Endothelial cell of umbilical vein (primary cell): ENCODE results near the gene STRA8.

Experiments
- CTCF ChIP-seq, 2 donors: IDR thresholded peaks; 1 replicate in 1 of 2; 2 replicates in 1 of 2; pipeline ENCODE4 v1.5.1; 2011; ENCODE audit warnings: low read length in 2 of 2, mild to moderate bottlenecking in 2 of 2, moderate library complexity in 2 of 2, control low read depth in 1 of 2, inconsistent platforms in 1 of 2, low read depth in 1 of 2; ENCODE audit not compliant: insufficient read depth in 1 of 2; ENCODE audit errors: extremely low read depth in 1 of 2
- EZH2 ChIP-seq: IDR thresholded peaks from 2 replicates; pipeline ENCODE4 v1.6.1; 2012; ENCODE audit warnings: borderline replicate concordance, low read depth, mild to moderate bottlenecking, moderate library complexity, low read length, inconsistent platforms; ENCODE audit not compliant: severe bottlenecking
- JUN ChIP-seq: IDR thresholded peaks from 2 replicates; pipeline ENCODE4 v1.6.1; 2011; ENCODE audit warnings: borderline replicate concordance, low read depth; ENCODE audit not compliant: insufficient read length, insufficient read depth
- POLR2A ChIP-seq: IDR thresholded peaks from 2 replicates; pipeline ENCODE4 v1.6.1; 2012; ENCODE audit warnings: low read depth, mild to moderate bottlenecking, control low read depth, low read length

DNA sequence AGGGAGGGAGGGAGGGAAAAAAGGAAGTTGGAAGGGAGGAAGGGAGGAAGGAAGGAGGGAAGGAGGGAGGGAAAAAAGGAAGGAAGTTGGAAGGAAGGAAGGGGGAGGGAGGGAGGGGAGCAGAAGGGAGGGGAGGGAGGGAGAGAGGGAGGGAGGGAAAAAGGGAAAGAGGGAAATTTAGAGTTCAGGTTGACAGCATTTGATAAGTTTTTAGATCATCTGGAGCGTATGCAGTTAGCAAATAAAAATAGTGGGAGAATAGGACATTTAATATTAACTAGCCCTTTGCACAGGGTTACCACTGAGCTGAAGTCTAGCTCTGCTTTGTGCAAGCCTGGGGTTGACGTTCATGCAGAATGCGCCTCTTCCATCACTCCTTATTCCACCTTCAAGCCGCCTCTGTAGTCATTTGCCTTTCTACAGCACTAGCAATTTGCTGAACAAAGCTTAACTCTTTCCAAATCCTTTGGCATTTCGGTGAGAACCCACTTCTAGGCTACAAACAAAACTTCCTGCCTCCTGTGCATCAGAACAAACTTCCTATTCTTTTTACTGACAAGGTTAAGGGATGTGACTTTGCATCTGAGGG, 8.6 kb downstream of the STRA8 start:
- no peak for TF ChIP-seq CTCF (IDR thresholded peaks at IDR 0.05; ENCODE audit: extremely low read depth in 1 of 2, insufficient read depth in 1 of 2, low read depth in 1 of 2, low read length in 2 of 2)
- no peak for TF ChIP-seq POLR2A
- TF ChIP-seq EZH2, result no peak
- no peak for TF ChIP-seq JUN
